ENCODE results near the gene CABP7.

The CABP7 gene

GRCh38 chr22:29691636-29692326, 28.0 kb upstream of the CABP7 start:
- Histone ChIP-seq H3K9me3 (ENCODE audit: control insufficient read depth, insufficient read depth, low read length) (no peaks in the 10 kb centered on the region), H3K4me1 (ENCODE audit: control insufficient read depth, insufficient read depth, low read length) (peaks cover 11% of the 10 kb centered on the region), H3K36me3 (ENCODE audit: control insufficient read depth, insufficient read depth, low read length) (no peaks in the 10 kb centered on the region; the same call in 1 of the 2 replicates), H3K27me3 (ENCODE audit: control insufficient read depth, insufficient read depth, low read length) (no peaks in the 10 kb centered on the region), H3K4me3 (ENCODE audit: low read length) (no peak overlapping the region), H3K27ac (ENCODE audit: low read length) (no peak overlapping the region)
- no peak for DNase-seq (ENCODE audit: low read depth, low spot score)
- WGBS (ENCODE audit: insufficient coverage, insufficient read length): no CpG with 5 or more reads among the region's 13 CpGs

- peaks cover 11% of the 10 kb centered on the region for H3K4me1 ChIP-seq (ENCODE audit: control insufficient read depth, insufficient read depth, low read length)
- no peaks in the 10 kb centered on the region; the same call in 1 of the 2 replicates for H3K36me3 ChIP-seq (ENCODE audit: control insufficient read depth, insufficient read depth, low read length)
- H3K4me3 ChIP-seq (ENCODE audit: low read length): no peak overlapping the region
- H3K9me3 ChIP-seq (ENCODE audit: control insufficient read depth, insufficient read depth, low read length): no peaks in the 10 kb centered on the region
- DNase-seq (ENCODE audit: low read depth, low spot score): no peak
- H3K27me3 ChIP-seq (ENCODE audit: control insufficient read depth, insufficient read depth, low read length): no peaks in the 10 kb centered on the region
- whole genome bisulfite sequencing (ENCODE audit: insufficient coverage, insufficient read length): no CpG with 5 or more reads among the region's 4 CpGs
- no peak overlapping the region for H3K27ac ChIP-seq (ENCODE audit: low read length)
These were observed 27.5 kb upstream of the CABP7 start for GRCh38 chr22:29692327-29692640.

GRCh38 chr22:29693161-29693560, 26.6 kb upstream of the CABP7 start:
- no peaks in the 10 kb centered on the region for H3K27me3 ChIP-seq (ENCODE audit: control insufficient read depth, insufficient read depth, low read length)
- H3K4me3 ChIP-seq (ENCODE audit: low read length): no peak overlapping the region
- H3K27ac ChIP-seq (ENCODE audit: low read length): no peak overlapping the region
- no peaks in the 10 kb centered on the region for H3K9me3 ChIP-seq (ENCODE audit: control insufficient read depth, insufficient read depth, low read length)
- DNase-seq (ENCODE audit: low read depth, low spot score): no peak
- H3K36me3 ChIP-seq (ENCODE audit: control insufficient read depth, insufficient read depth, low read length): no peaks in the 10 kb centered on the region; the same call in 1 of the 2 replicates
- WGBS (ENCODE audit: insufficient coverage, insufficient read length): no CpG with 5 or more reads among the region's 8 CpGs
- H3K4me1 ChIP-seq (ENCODE audit: control insufficient read depth, insufficient read depth, low read length): peaks cover 11% of the 10 kb centered on the region

- Histone ChIP-seq H3K36me3 (ENCODE audit: control insufficient read depth, insufficient read depth, low read length) (no peaks in the 10 kb centered on the region; the same call in 1 of the 2 replicates), H3K27ac (ENCODE audit: low read length) (no peak overlapping the region), H3K9me3 (ENCODE audit: control insufficient read depth, insufficient read depth, low read length) (no peaks in the 10 kb centered on the region), H3K4me1 (ENCODE audit: control insufficient read depth, insufficient read depth, low read length) (peaks cover 11% of the 10 kb centered on the region), H3K4me3 (ENCODE audit: low read length) (no peak overlapping the region), H3K27me3 (ENCODE audit: control insufficient read depth, insufficient read depth, low read length) (no peaks in the 10 kb centered on the region)
- DNase-seq (ENCODE audit: low read depth, low spot score): no peak
- no CpG with 5 or more reads among the region's 9 CpGs for whole genome bisulfite sequencing (ENCODE audit: insufficient coverage, insufficient read length)
These were observed 26.1 kb upstream of the CABP7 start for GRCh38 chr22:29693671-29694070.

GRCh38 chr22:29695129-29695926, 24.5 kb upstream of the CABP7 start:
- H3K36me3 ChIP-seq (ENCODE audit: control insufficient read depth, insufficient read depth, low read length): no peaks in the 10 kb centered on the region; the same call in 1 of the 2 replicates
- DNase-seq (ENCODE audit: low read depth, low spot score): no peak
- no peaks in the 10 kb centered on the region for H3K27me3 ChIP-seq (ENCODE audit: control insufficient read depth, insufficient read depth, low read length)
- no peak overlapping the region for H3K4me3 ChIP-seq (ENCODE audit: low read length)
- H3K9me3 ChIP-seq (ENCODE audit: control insufficient read depth, insufficient read depth, low read length): no peaks in the 10 kb centered on the region
- no CpG with 5 or more reads among the region's 33 CpGs for WGBS (ENCODE audit: insufficient coverage, insufficient read length)
- no peak overlapping the region for H3K27ac ChIP-seq (ENCODE audit: low read length)
- H3K4me1 ChIP-seq (ENCODE audit: control insufficient read depth, insufficient read depth, low read length): peaks cover 10% of the 10 kb centered on the region

- no CpG with 5 or more reads among the region's 16 CpGs for WGBS (ENCODE audit: insufficient coverage, insufficient read length)
- no peak for DNase-seq (ENCODE audit: low read depth, low spot score)
- no peak overlapping the region for H3K4me3 ChIP-seq (ENCODE audit: low read length)
- H3K27me3 ChIP-seq (ENCODE audit: control insufficient read depth, insufficient read depth, low read length): peaks cover 2% of the 10 kb centered on the region; the same call in 1 of the 2 replicates
- no peak overlapping the region for H3K27ac ChIP-seq (ENCODE audit: low read length)
- H3K4me1 ChIP-seq (ENCODE audit: control insufficient read depth, insufficient read depth, low read length): peaks cover 6% of the 10 kb centered on the region
- no peaks in the 10 kb centered on the region for H3K9me3 ChIP-seq (ENCODE audit: control insufficient read depth, insufficient read depth, low read length)
- H3K36me3 ChIP-seq (ENCODE audit: control insufficient read depth, insufficient read depth, low read length): no peaks in the 10 kb centered on the region; the same call in 1 of the 2 replicates
These were observed 21.8 kb upstream of the CABP7 start for GRCh38 chr22:29697853-29698598.

- H3K9me3 ChIP-seq (ENCODE audit: control insufficient read depth, insufficient read depth, low read length): no peaks in the 10 kb centered on the region
- WGBS (ENCODE audit: insufficient coverage, insufficient read length): no CpG with 5 or more reads among the region's 19 CpGs
- no peak overlapping the region for H3K4me3 ChIP-seq (ENCODE audit: low read length)
- H3K4me1 ChIP-seq (ENCODE audit: control insufficient read depth, insufficient read depth, low read length): peaks cover 13% of the 10 kb centered on the region
- no peak for DNase-seq (ENCODE audit: low read depth, low spot score)
- no peak overlapping the region for H3K27ac ChIP-seq (ENCODE audit: low read length)
- H3K27me3 ChIP-seq (ENCODE audit: control insufficient read depth, insufficient read depth, low read length): peaks cover 2% of the 10 kb centered on the region
- H3K36me3 ChIP-seq (ENCODE audit: control insufficient read depth, insufficient read depth, low read length): no peaks in the 10 kb centered on the region; the same call in 1 of the 2 replicates
These were observed 19.4 kb upstream of the CABP7 start for GRCh38 chr22:29700206-29700899.

GRCh38 chr22:29700900-29701154, 19.0 kb upstream of the CABP7 start:
- H3K27me3 ChIP-seq (ENCODE audit: control insufficient read depth, insufficient read depth, low read length): peaks cover 2% of the 10 kb centered on the region
- H3K27ac ChIP-seq (ENCODE audit: low read length): no peak overlapping the region
- DNase-seq (ENCODE audit: low read depth, low spot score): no peak
- WGBS (ENCODE audit: insufficient coverage, insufficient read length): no CpG with 5 or more reads among the region's 9 CpGs
- no peaks in the 10 kb centered on the region for H3K9me3 ChIP-seq (ENCODE audit: control insufficient read depth, insufficient read depth, low read length)
- no peak overlapping the region for H3K4me3 ChIP-seq (ENCODE audit: low read length)
- H3K36me3 ChIP-seq (ENCODE audit: control insufficient read depth, insufficient read depth, low read length): no peaks in the 10 kb centered on the region; the same call in 1 of the 2 replicates
- H3K4me1 ChIP-seq (ENCODE audit: control insufficient read depth, insufficient read depth, low read length): peaks cover 13% of the 10 kb centered on the region

GRCh38 chr22:29701155-29701999, 18.4 kb upstream of the CABP7 start:
- H3K4me1 ChIP-seq (ENCODE audit: control insufficient read depth, insufficient read depth, low read length): peaks cover 15% of the 10 kb centered on the region
- H3K36me3 ChIP-seq (ENCODE audit: control insufficient read depth, insufficient read depth, low read length): no peaks in the 10 kb centered on the region; the same call in 1 of the 2 replicates
- DNase-seq (ENCODE audit: low read depth, low spot score): no peak
- no peaks in the 10 kb centered on the region for H3K9me3 ChIP-seq (ENCODE audit: control insufficient read depth, insufficient read depth, low read length)
- no peak overlapping the region for H3K4me3 ChIP-seq (ENCODE audit: low read length)
- no CpG with 5 or more reads among the region's 14 CpGs for WGBS (ENCODE audit: insufficient coverage, insufficient read length)
- H3K27ac ChIP-seq (ENCODE audit: low read length): no peak overlapping the region
- H3K27me3 ChIP-seq (ENCODE audit: control insufficient read depth, insufficient read depth, low read length): peaks cover 2% of the 10 kb centered on the region

Measured in iPS DF 6.9 (cell line).